HL-60 (cell line): ENCODE measurements around the gene DCTN4.

ENCODE experiments used
- DNase-seq, 2 experiments: peaks; one replicate each; pipeline ENCODE4 v3.0.0-alpha.2; 2010 to 2020; ENCODE audit warnings: low read depth in 1 of 2, low spot score in 1 of 2
- H3K27ac ChIP-seq: fragments of 250-450 bp; sonication (Bioruptor Pico); replicated peaks from 2 replicates; pipeline ENCODE4 v1.5.1; 2020; ENCODE audit warnings: mild to moderate bottlenecking, moderate library complexity
- H3K27me3 ChIP-seq: fragments of 250-450 bp; sonication (Bioruptor Pico); 2 replicates; pipeline ENCODE4 v1.5.1; 2021; ENCODE audit warnings: mild to moderate bottlenecking, moderate library complexity; ENCODE audit not compliant: insufficient read depth, poor library complexity, severe bottlenecking
- H3K4me3 ChIP-seq: replicated peaks from 2 replicates; pipeline ENCODE4 v1.5.1; 2011; ENCODE audit warnings: mild to moderate bottlenecking, control low read depth, low read length; ENCODE audit not compliant: insufficient read depth
- GABPA ChIP-seq: IDR thresholded peaks from 2 replicates; pipeline ENCODE4 v1.6.1; 2012; ENCODE audit warnings: low read depth
- POLR2AphosphoS5 ChIP-seq: IDR thresholded peaks from 2 replicates; pipeline ENCODE4 v1.6.1; 2012; ENCODE audit warnings: low read depth
- SPI1 ChIP-seq: IDR thresholded peaks from 2 replicates; pipeline ENCODE4 v1.6.1; 2012; ENCODE audit warnings: low read depth, mild to moderate bottlenecking, borderline replicate concordance
- TF ChIP-seq, protein P1 (sequence below): IDR thresholded peaks from 2 replicates; pipeline ENCODE4 v1.6.1; 2012; ENCODE audit warnings: low read depth; ENCODE audit not compliant: insufficient replicate concordance
- TF ChIP-seq, protein P2 (sequence below): IDR thresholded peaks from one replicate; pipeline ENCODE4 v1.5.1; 2011; ENCODE audit warnings: low read length, control low read depth, inconsistent platforms; ENCODE audit not compliant: insufficient read depth

DCTN4 gene

DNA sequence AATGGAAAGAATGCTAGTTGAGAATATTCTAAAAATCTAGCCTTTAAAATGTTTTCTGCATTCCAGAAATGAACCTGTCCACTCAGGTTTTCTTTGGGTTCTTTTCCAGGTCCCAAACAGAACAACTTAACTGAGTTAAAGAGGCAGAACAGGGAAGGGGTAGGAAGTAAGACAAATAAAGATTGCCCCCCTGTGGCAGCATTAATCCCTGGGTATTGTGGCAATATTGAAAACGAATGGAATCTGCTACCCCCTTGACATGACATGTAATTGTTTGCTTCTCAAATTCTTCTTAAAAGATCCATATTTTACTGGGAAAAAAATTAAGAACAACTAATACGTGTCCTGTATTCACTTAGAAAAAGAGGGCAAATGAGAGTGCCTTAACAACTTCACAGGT lies 48.7 kb downstream of the DCTN4 start:
- TF ChIP-seq POLR2AphosphoS5 (no peak), GABPA (no peak), SPI1 (no peak)
- TF ChIP-seq, protein P1, sequence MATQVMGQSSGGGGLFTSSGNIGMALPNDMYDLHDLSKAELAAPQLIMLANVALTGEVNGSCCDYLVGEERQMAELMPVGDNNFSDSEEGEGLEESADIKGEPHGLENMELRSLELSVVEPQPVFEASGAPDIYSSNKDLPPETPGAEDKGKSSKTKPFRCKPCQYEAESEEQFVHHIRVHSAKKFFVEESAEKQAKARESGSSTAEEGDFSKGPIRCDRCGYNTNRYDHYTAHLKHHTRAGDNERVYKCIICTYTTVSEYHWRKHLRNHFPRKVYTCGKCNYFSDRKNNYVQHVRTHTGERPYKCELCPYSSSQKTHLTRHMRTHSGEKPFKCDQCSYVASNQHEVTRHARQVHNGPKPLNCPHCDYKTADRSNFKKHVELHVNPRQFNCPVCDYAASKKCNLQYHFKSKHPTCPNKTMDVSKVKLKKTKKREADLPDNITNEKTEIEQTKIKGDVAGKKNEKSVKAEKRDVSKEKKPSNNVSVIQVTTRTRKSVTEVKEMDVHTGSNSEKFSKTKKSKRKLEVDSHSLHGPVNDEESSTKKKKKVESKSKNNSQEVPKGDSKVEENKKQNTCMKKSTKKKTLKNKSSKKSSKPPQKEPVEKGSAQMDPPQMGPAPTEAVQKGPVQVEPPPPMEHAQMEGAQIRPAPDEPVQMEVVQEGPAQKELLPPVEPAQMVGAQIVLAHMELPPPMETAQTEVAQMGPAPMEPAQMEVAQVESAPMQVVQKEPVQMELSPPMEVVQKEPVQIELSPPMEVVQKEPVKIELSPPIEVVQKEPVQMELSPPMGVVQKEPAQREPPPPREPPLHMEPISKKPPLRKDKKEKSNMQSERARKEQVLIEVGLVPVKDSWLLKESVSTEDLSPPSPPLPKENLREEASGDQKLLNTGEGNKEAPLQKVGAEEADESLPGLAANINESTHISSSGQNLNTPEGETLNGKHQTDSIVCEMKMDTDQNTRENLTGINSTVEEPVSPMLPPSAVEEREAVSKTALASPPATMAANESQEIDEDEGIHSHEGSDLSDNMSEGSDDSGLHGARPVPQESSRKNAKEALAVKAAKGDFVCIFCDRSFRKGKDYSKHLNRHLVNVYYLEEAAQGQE, result no peak
- TF ChIP-seq, protein P2, sequence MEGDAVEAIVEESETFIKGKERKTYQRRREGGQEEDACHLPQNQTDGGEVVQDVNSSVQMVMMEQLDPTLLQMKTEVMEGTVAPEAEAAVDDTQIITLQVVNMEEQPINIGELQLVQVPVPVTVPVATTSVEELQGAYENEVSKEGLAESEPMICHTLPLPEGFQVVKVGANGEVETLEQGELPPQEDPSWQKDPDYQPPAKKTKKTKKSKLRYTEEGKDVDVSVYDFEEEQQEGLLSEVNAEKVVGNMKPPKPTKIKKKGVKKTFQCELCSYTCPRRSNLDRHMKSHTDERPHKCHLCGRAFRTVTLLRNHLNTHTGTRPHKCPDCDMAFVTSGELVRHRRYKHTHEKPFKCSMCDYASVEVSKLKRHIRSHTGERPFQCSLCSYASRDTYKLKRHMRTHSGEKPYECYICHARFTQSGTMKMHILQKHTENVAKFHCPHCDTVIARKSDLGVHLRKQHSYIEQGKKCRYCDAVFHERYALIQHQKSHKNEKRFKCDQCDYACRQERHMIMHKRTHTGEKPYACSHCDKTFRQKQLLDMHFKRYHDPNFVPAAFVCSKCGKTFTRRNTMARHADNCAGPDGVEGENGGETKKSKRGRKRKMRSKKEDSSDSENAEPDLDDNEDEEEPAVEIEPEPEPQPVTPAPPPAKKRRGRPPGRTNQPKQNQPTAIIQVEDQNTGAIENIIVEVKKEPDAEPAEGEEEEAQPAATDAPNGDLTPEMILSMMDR, result peak; percentile 6
- Histone ChIP-seq H3K4me3 (no peak overlapping the region), H3K27me3 (no peaks in the 10 kb centered on the region), H3K27ac (no peak overlapping the region)
- no peak for DNase-seq

DNA sequence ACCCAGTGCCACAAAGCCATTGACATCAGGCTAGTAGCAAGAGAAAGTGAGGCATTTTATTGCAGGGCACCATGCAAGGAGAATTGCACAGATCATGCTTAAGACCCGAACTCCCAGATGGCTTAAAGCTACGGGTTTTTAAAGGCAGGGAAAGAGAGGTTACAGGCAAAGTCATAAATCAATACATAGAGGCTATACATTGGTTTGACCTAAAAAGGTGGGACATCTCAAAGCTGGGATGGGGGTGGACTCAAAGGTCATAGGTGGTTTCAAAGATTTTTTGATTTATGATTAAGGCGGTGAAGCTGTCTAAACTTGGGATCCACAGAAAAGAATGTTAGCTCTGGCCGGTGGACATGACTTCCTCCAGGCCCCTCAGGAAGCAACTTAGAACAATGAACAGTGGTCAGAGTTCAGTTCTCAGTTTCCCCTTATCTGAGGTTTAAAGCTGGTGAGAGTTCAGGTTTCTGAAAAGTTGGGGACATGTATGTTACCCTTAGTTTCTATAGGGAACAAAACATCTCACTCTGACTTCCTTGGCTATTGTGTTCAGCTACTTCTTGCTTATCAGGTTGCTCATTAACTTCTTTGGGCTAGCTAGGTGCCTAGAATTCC lies 51.9 kb downstream of the DCTN4 start:
- Histone ChIP-seq H3K27me3 (no peaks in the 10 kb centered on the region), H3K27ac (no peak overlapping the region), H3K4me3 (no peak overlapping the region)
- TF ChIP-seq POLR2AphosphoS5, result no peak
- TF ChIP-seq SPI1, result no peak
- no peak for TF ChIP-seq GABPA
- TF ChIP-seq, protein P2, result no peak
- TF ChIP-seq, protein P1, result no peak
- no peak for DNase-seq

DNA sequence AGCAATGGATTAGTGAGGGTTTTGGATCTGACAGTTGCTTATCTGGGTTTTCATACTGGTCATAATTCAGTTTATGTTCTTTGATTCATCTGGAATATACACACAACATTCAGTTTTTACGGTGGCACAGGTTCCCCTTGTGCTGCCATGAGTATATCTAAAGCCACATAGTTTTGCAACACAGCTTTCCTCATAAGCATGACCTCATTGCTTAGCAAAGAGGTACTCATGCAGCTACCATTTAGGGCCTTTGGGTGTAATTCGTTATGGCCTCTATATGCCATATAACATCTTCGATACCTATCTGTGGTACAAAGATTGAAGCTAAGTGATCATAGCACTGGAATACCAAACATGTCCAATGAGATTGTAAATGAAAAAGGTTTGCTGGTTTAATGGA lies 55.1 kb downstream of the DCTN4 start:
- H3K27me3 ChIP-seq, result no peaks in the 10 kb centered on the region
- TF ChIP-seq, protein P2, result no peak
- TF ChIP-seq POLR2AphosphoS5 (no peak), SPI1 (no peak), GABPA (no peak)
- H3K4me3 ChIP-seq, result no peak overlapping the region
- 0 out of 2 replicates have a peak overlapping the region, but pooled peaks have one; percentile 6 for H3K27ac ChIP-seq
- peak; percentile 52 to 81 for DNase-seq
